ENCODE results near the gene UMAD1.

DNA sequence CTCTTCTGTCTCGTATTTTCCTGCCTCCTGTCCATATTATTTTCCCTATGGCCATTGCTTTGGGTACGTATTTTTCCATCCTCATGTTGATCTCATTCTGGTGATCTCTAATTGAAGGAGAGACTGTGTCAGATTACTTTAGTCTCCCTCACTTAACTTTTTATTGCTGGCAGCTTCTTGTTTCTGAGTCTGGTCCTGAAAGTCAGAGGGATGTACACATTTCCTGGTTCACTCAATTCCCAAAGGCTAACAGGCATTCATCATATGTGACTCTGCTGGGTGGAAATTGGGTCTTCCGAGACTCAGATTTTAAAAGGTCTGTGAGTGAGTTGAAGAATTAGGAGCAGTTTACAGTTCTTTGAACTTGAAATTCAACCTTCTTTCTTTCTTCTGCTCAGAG lies 10.9 kb downstream of the UMAD1 start:
- TF ChIP-seq GATA3 (IDR thresholded peaks at IDR 0.05; ENCODE audit: low read depth, low read length), result no peak
- TF ChIP-seq GATA2 (IDR thresholded peaks at IDR 0.05; ENCODE audit: low read depth, low read length), result no peak

Measured in SH-SY5Y (cell line).